C4-2B (cell line): Measurements from ENCODE around the gene VANGL1.

ENCODE experiments used
- H3K27ac ChIP-seq: fragments of 450-650 bp; 2 replicates; pipeline ENCODE4 v1.5.1; 2017
- ZFX ChIP-seq: fragments of 450-650 bp; IDR thresholded peaks from 2 replicates; pipeline ENCODE4 v1.6.1; 2017
- TF ChIP-seq, protein P1 (sequence below): fragments of 450-650 bp; conservative IDR thresholded peaks from 2 replicates; pipeline ENCODE4 v1.5.1; 2017; ENCODE audit warnings: mild to moderate bottlenecking

Gene VANGL1

DNA sequence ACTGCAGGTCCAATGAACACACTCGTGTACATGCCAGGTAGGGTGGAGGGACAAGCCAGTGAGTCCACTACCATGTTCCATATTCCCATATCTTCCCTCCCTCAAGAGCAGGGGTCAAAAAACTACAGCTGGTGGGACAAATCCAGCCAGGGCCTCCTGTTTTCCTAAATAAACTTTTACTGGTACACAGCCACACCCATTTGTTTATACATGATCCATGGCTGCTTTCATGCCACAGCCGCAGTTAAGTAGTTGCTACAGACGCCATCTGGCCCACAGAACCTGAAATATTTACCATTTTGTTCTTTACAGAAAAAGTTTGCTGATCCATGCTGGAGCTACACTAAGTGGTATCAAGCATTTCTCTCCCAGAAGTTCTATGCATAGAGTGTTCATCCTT is 84.4 kb downstream of the VANGL1 start:
- no peak for TF ChIP-seq ZFX
- TF ChIP-seq, protein P1, sequence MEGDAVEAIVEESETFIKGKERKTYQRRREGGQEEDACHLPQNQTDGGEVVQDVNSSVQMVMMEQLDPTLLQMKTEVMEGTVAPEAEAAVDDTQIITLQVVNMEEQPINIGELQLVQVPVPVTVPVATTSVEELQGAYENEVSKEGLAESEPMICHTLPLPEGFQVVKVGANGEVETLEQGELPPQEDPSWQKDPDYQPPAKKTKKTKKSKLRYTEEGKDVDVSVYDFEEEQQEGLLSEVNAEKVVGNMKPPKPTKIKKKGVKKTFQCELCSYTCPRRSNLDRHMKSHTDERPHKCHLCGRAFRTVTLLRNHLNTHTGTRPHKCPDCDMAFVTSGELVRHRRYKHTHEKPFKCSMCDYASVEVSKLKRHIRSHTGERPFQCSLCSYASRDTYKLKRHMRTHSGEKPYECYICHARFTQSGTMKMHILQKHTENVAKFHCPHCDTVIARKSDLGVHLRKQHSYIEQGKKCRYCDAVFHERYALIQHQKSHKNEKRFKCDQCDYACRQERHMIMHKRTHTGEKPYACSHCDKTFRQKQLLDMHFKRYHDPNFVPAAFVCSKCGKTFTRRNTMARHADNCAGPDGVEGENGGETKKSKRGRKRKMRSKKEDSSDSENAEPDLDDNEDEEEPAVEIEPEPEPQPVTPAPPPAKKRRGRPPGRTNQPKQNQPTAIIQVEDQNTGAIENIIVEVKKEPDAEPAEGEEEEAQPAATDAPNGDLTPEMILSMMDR, result no peak
- peak overlapping the region; percentile 18; the same call in 1 of the 2 replicates for H3K27ac ChIP-seq

DNA sequence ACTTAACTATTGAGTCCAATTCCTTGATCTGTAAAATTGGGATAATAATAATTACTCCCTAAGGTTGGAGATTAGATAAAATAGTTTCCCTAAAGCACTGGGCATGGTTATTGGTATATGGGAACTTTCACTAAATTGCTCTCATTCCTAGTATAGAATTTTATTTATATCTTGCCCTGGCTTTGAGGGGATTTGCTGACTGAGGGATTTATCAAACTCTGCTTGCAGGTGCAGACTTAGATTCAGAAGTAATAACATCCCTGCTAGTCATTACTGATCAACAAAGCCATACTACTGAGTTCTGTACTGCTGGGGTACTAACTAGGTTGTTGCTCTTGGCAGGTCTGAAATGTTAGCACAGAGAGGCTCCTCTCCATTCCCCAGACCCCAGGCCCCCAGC is 84.8 kb downstream of the VANGL1 start:
- TF ChIP-seq ZFX, result no peak
- TF ChIP-seq, protein P1, result no peak
- no peak overlapping the region for H3K27ac ChIP-seq

DNA sequence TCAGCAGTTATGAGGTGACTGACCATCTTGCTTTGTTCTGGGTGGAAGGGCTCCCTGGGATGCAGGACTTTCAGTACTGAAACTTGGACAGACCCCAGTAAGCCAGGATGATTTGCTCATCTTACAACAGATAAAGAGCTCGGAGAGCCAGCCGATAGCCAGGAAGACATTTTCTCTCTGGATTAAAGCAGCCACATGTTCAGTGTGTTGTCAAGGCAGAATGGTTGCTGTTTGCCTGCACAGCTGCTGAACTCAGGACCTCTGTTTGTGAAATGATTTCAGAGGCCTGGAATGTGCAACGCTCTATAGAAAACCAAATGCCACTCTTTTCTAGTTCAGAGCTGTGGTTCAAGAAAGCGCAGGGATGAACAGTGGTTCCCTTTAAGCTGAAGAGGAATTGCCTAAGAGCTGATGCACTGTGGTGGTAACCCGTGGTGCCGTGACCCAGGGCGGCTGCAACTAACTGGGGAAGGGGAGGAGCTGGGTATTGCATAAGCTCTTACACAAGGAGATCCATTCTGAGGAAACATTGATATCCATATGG is 86.0 kb downstream of the VANGL1 start:
- TF ChIP-seq, protein P1, result no peak
- TF ChIP-seq ZFX, result no peak
- no peak overlapping the region for H3K27ac ChIP-seq

DNA sequence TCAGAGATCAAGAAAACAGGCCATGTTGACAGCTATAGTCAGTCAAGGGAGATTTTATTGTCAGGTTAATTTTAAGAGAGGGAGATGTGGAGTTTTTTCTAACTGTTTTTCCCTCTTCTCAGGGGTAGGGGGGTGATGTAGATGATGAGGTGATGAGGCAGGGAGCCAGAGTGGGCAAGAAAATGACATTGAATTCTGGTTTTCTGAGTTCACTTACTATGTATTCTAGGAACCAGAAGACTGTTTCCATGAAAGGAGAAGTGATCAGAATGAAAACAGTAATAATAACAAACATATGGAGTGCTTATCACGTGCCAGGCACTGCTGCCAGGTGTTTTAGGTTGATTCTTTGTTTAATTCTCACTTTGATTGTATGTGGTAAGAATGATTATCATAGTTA is 86.6 kb downstream of the VANGL1 start:
- TF ChIP-seq, protein P1, result no peak
- no peak for TF ChIP-seq ZFX
- H3K27ac ChIP-seq, result no peak overlapping the region

DNA sequence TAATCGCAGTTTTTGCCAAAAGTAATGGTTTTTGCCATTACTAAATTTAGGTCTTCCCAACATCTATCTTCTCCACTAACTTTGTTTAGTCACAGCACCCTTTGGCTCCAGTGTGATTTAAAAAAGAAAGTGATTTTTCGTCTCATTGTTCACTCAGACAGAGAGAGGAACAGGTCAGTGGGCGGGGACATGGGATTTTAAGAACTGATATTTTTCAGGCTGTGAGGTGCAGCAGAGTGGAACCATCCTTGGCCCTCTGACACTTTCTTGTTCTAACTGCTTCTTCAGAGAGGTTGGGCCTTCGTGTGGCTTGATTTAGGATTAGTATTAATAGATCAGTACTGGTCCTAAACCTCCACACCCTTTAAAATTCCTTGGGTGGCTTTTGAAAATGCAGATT is 88.0 kb downstream of the VANGL1 start:
- no peak overlapping the region for H3K27ac ChIP-seq

DNA sequence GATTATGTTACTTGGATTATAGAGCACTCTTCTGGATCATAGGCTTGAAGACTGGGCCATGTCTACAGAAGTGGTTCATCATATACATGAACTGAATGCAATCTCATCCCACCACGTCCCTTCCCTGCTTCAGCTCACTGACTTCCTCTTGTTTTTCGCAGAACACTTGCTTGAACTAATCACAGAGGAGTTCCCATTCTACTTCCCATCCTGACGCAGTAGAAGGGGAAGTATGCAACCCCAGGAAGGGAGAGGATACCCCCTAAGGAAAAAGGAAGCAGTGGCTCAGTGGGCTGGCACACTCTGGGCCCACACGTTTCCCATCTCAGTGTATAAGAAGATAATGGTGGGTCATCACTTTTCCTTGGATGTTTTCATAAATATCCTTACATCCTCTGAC is 90.5 kb downstream of the VANGL1 start:
- no peak for TF ChIP-seq ZFX
- TF ChIP-seq, protein P1, result no peak
- H3K27ac ChIP-seq, result no peak overlapping the region

More for the DNA sequence above, 88.0 kb downstream of the VANGL1 start:
- TF ChIP-seq, protein P1, result no peak

DNA sequence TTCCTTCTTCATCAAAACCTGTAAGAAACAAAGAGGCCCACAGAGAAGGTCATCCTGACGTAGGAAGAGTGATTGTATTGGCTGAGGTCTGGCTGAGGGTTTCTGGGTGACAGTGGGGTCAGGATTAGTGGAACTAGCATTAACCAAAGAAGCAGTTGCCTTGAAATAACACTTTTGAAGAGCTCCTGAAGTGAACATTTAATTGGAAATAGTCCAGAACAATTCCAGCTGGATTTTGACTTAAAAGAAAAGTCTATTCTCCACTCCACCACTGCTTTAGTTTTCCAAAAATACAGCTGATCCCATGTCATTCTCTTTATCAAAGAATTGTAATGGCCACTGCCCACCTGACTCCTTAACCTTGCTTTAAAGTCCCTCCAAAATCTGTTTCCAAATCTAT is 99.0 kb downstream of the VANGL1 start:
- H3K27ac ChIP-seq, result no peak overlapping the region
- no peak for TF ChIP-seq ZFX
- TF ChIP-seq, protein P1, result no peak
